COLO668 (cell line): ENCODE measurements around the gene TNFRSF1A.

Source experiments
- DNase-seq: peaks from one replicate; lab custom pipeline; 2025; ENCODE audit not compliant: unreplicated experiment; lab: John Stamatoyannopoulos, UW

Gene TNFRSF1A

GRCh38 chr12:6341417-6342139 is at the start of gene TNFRSF1A:
TSS of gene TNFRSF1A (minus strand) at chr12:6342076. CDS start at chr12:6341814, 262 bp downstream.
- DNase-seq: no peak

- DNase-seq: no peak
Observed at GRCh38 chr12:6391013-6391412, 49.1 kb upstream of the TNFRSF1A start.

GRCh38 chr12:6390084-6390799 is 48.4 kb upstream of the TNFRSF1A start:
- DNase-seq: no peak

GRCh38 chr12:6387541-6387940 is 45.7 kb upstream of the TNFRSF1A start:
- no peak for DNase-seq

GRCh38 chr12:6386491-6386890 is 44.6 kb upstream of the TNFRSF1A start:
- DNase-seq: no peak

GRCh38 chr12:6386038-6386437 is 44.2 kb upstream of the TNFRSF1A start:
- no peak for DNase-seq

- DNase-seq: peak; percentile 22
Observed at GRCh38 chr12:6384499-6385436, 42.9 kb upstream of the TNFRSF1A start.

- DNase-seq: peak; percentile 88
Observed at GRCh38 chr12:6383572-6384498, 42.0 kb upstream of the TNFRSF1A start, which contains the start of gene LTBR. TSS of gene LTBR (plus strand) at chr12:6384162. CDS start at chr12:6384359, 197 bp downstream.

GRCh38 chr12:6382982-6383381 is 41.1 kb upstream of the TNFRSF1A start:
- DNase-seq: no peak

- DNase-seq: no peak
Observed at GRCh38 chr12:6382371-6382770, 40.5 kb upstream of the TNFRSF1A start.

GRCh38 chr12:6380141-6381121 is 38.6 kb upstream of the TNFRSF1A start:
- no peak for DNase-seq

- DNase-seq: no peak
Observed at GRCh38 chr12:6378709-6379472, 37.0 kb upstream of the TNFRSF1A start.

- peak; percentile 2 for DNase-seq
Observed at GRCh38 chr12:6377667-6377994, 35.8 kb upstream of the TNFRSF1A start.

- no peak for DNase-seq
Observed at GRCh38 chr12:6376870-6377666, 35.2 kb upstream of the TNFRSF1A start.

- DNase-seq: peak; percentile 49
Observed at GRCh38 chr12:6376079-6376869, 34.4 kb upstream of the TNFRSF1A start.

GRCh38 chr12:6375269-6376078 is 33.6 kb upstream of the TNFRSF1A start, which contains the start of gene SCNN1A:
TSS of gene SCNN1A (minus strand) at chr12:6375563. CDS start at chr12:6374783, 780 bp downstream.
- peak; percentile 90 for DNase-seq
